Endothelial cell of umbilical vein (primary cell): ENCODE measurements around the gene SLC26A4. TPM values are rescaled to one million over a fixed set of nuclear protein-coding genes. Genes with fewer than 3 reads are reported as not detected.

ENCODE experiments used
- BruUV-seq: library from RNA; stranded (reverse); fragments of 400-500 nt; replicated peaks from 2 replicates; lab custom pipeline; 2021; lab: Mats Ljungman, UMichigan
- CTCF ChIA-PET: fragments of 300-600, 350-600 bp; sonication (Branson Sonifier 250); formaldehyde crosslinking; loops from one replicate; lab custom pipeline; 2021; ENCODE audit warnings: antibody characterized with exemption, inconsistent platforms; lab: Charles Lee
- POLR2A ChIA-PET: fragments of 300-600, 350-600 bp; sonication (Branson Sonifier 250); formaldehyde crosslinking; loops from one replicate; lab custom pipeline; 2021; ENCODE audit warnings: antibody characterized with exemption, inconsistent platforms; lab: Charles Lee
- DNase-seq: peaks from one replicate; pipeline ENCODE4 v3.0.0-alpha.2; 2011; ENCODE audit warnings: low read depth, low spot score
- FAIRE-seq: peaks from 2 replicates; lab custom pipeline; 2011; peaks lifted over from hg19 to GRCh38; lab: Jason Lieb, UNC
- H2AFZ ChIP-seq: 2 replicates; pipeline ENCODE4 v1.6.0; 2012; ENCODE audit warnings: low read depth, low read length, control low read depth, inconsistent platforms
- H3K27ac ChIP-seq: 2 replicates; pipeline ENCODE4 v1.5.1; 2011; ENCODE audit warnings: low read depth, mild to moderate bottlenecking, control low read depth, low read length, moderate library complexity; ENCODE audit not compliant: insufficient read depth
- H3K27me3 ChIP-seq, 2 experiments: 2 replicates each; pipeline versions ENCODE4 v1.6.0 to v1.6.1; 2011; ENCODE audit warnings: low read length in 2 of 2, mixed read lengths in 1 of 2; ENCODE audit not compliant: control insufficient read depth in 2 of 2, insufficient read depth in 2 of 2
- H3K36me3 ChIP-seq, 2 experiments: 2 replicates in 1 of 2; 3 replicates in 1 of 2; pipeline ENCODE4 v1.5.1; 2011; ENCODE audit warnings: low read length in 2 of 2, mild to moderate bottlenecking in 1 of 2, moderate library complexity in 1 of 2; ENCODE audit not compliant: control insufficient read depth in 2 of 2, insufficient read depth in 2 of 2; ENCODE audit errors: extremely low read depth in 1 of 2
- H3K4me1 ChIP-seq: 3 replicates; pipeline ENCODE4 v1.5.1; 2011; ENCODE audit warnings: mild to moderate bottlenecking, low read length; ENCODE audit not compliant: control insufficient read depth, insufficient read depth; ENCODE audit errors: extremely low read depth
- H3K4me2 ChIP-seq: 2 replicates; pipeline ENCODE4 v1.6.1; 2011; ENCODE audit warnings: low read length, control low read depth, mixed read lengths; ENCODE audit not compliant: insufficient read depth
- H3K4me3 ChIP-seq, 3 experiments: fragments of 200-600 bp in 1 of 3; sonication (generic), shearing (Covaris generic) in 1 of 3; replicated peaks in 1 of 3; 2 replicates each; pipeline ENCODE4 v1.5.1; 2011 to 2016; ENCODE audit warnings: control low read depth in 3 of 3, low read length in 3 of 3, mild to moderate bottlenecking in 2 of 3, inconsistent platforms in 1 of 3, low read depth in 1 of 3, moderate library complexity in 1 of 3; ENCODE audit not compliant: insufficient read depth in 1 of 3
- H3K79me2 ChIP-seq: 2 replicates; pipeline ENCODE4 v1.6.0; 2012; ENCODE audit warnings: low read length, inconsistent platforms; ENCODE audit not compliant: control insufficient read depth, insufficient read depth
- H3K9ac ChIP-seq: replicated peaks from 2 replicates; pipeline ENCODE3; 2011; ENCODE audit warnings: low read length, control low read depth; ENCODE audit not compliant: insufficient read depth; ENCODE audit errors: extremely low read depth
- H3K9me1 ChIP-seq: replicated peaks from 3 replicates; pipeline ENCODE4 v1.6.0; 2011; ENCODE audit warnings: mild to moderate bottlenecking, low read length; ENCODE audit not compliant: control insufficient read depth, insufficient read depth; ENCODE audit errors: extremely low read depth
- H3K9me3 ChIP-seq: replicated peaks from 2 replicates; pipeline ENCODE4 v1.5.1; 2012; ENCODE audit warnings: low read length, inconsistent platforms; ENCODE audit not compliant: control insufficient read depth, insufficient read depth
- H4K20me1 ChIP-seq: replicated peaks from 2 replicates; pipeline ENCODE3; 2011; ENCODE audit warnings: mild to moderate bottlenecking, low read length; ENCODE audit not compliant: control insufficient read depth, insufficient read depth; ENCODE audit errors: extremely low read depth
- EZH2 ChIP-seq: IDR thresholded peaks from 2 replicates; pipeline ENCODE4 v1.6.1; 2012; ENCODE audit warnings: borderline replicate concordance, low read depth, mild to moderate bottlenecking, moderate library complexity, low read length, inconsistent platforms; ENCODE audit not compliant: severe bottlenecking
- FOS ChIP-seq: IDR thresholded peaks from 2 replicates; pipeline ENCODE4 v1.6.1; 2011; ENCODE audit warnings: mild to moderate bottlenecking, low read length, moderate library complexity, borderline replicate concordance; ENCODE audit not compliant: insufficient read depth
- GATA2 ChIP-seq: IDR thresholded peaks from 2 replicates; pipeline ENCODE4 v1.7.0; 2011; ENCODE audit warnings: low read depth, mild to moderate bottlenecking, moderate library complexity, mixed read lengths, low read length; ENCODE audit not compliant: insufficient read length, insufficient read depth
- JUN ChIP-seq: IDR thresholded peaks from 2 replicates; pipeline ENCODE4 v1.6.1; 2011; ENCODE audit warnings: borderline replicate concordance, low read depth; ENCODE audit not compliant: insufficient read length, insufficient read depth
- MYC ChIP-seq: IDR thresholded peaks from one replicate; pipeline ENCODE4 v1.6.1; 2011; ENCODE audit warnings: mild to moderate bottlenecking, low read depth, low read length
- dilution Hi-C: fragments of 300-500 bp; cut with MboI; formaldehyde crosslinking; loops from one replicate; pipeline ENCODE4 v1.15.0; 2019; ENCODE audit warnings: low sequenced_read_pairs; ENCODE audit not compliant: extremely low pct_ligation_motif_present
- intact Hi-C: fragments of 100-400 bp; cut with micrococcal nuclease; formaldehyde crosslinking; loops from one replicate; pipeline ENCODE4 v1.10.0; 2022
- polyA plus RNA-seq, 4 experiments: library from polyadenylated mRNA; depleted of rRNA in 3 of 4; stranded (reverse) in 3 of 4; unstranded in 1 of 4; fragments of >200 nt; gene quantifications; 2 replicates each; pipeline versions ENCODE4 v1.2.1 to v1.2.3, GENCODE V29; 2011 to 2012; ENCODE audit warnings: missing spikeins in 1 of 4
- total RNA-seq: library from RNA; stranded (reverse); gene quantifications from 2 replicates; pipeline ENCODE4 v1.2.3, GENCODE V29; 2021
- TF ChIP-seq, protein P1 (sequence below), 2 donors: IDR thresholded peaks; 1 replicate in 1 of 2; 2 replicates in 1 of 2; pipeline ENCODE4 v1.5.1; 2011; ENCODE audit warnings: low read length in 2 of 2, mild to moderate bottlenecking in 2 of 2, moderate library complexity in 2 of 2, control low read depth in 1 of 2, inconsistent platforms in 1 of 2, low read depth in 1 of 2; ENCODE audit not compliant: insufficient read depth in 1 of 2; ENCODE audit errors: extremely low read depth in 1 of 2

SLC26A4 gene
- total and polyA plus RNA-seq, 2 donors (not counting 3 experiments of a cell fraction or from before 2014, with no cell fraction given) = 0.77 to 0.79 TPM

DNA sequence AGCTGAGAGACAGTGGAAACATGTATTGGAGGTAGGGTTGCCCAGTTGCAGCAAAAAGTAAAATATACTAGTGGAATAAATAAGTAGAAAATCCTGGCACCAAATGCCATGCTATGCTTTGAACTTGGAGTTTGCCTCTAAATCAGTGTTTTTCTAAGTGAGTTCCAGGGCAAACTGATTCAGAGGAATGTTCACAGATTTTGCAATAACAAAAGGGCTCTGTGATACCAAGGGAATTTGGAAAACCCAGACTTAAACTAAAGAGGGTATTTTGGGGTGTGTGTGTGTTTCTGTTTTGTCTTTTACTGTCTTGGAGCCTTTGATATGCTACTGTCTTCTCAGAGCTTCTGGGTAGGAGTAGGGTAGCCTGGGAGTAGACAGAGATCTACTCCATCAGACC is 39.9 kb downstream of the SLC26A4 start:
- POLR2A ChIA-PET = no interaction called here
- dilution Hi-C loops = no loop called here
- TF ChIP-seq, protein P1, sequence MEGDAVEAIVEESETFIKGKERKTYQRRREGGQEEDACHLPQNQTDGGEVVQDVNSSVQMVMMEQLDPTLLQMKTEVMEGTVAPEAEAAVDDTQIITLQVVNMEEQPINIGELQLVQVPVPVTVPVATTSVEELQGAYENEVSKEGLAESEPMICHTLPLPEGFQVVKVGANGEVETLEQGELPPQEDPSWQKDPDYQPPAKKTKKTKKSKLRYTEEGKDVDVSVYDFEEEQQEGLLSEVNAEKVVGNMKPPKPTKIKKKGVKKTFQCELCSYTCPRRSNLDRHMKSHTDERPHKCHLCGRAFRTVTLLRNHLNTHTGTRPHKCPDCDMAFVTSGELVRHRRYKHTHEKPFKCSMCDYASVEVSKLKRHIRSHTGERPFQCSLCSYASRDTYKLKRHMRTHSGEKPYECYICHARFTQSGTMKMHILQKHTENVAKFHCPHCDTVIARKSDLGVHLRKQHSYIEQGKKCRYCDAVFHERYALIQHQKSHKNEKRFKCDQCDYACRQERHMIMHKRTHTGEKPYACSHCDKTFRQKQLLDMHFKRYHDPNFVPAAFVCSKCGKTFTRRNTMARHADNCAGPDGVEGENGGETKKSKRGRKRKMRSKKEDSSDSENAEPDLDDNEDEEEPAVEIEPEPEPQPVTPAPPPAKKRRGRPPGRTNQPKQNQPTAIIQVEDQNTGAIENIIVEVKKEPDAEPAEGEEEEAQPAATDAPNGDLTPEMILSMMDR (IDR thresholded peaks at IDR 0.05; ENCODE audit: extremely low read depth in 1 of 2, insufficient read depth in 1 of 2, low read depth in 1 of 2, low read length in 2 of 2) = no peak
- TF ChIP-seq JUN (no peak), MYC (no peak), FOS (no peak), EZH2 (no peak), GATA2 (no peak)

More for the DNA sequence above, 39.9 kb downstream of the SLC26A4 start:
- Histone ChIP-seq H3K4me2 (no peak overlapping the region), H2AFZ (no peak overlapping the region), H3K9ac (no peak overlapping the region), H3K4me3 (no peak overlapping the region), H3K27me3 (no peaks in the 10 kb centered on the region), H4K20me1 (no peaks in the 10 kb centered on the region), H3K79me2 (no peaks in the 10 kb centered on the region), H3K36me3 (no peaks in the 10 kb centered on the region), H3K9me1 (no peaks in the 10 kb centered on the region), H3K9me3 (no peaks in the 10 kb centered on the region), H3K4me1 (no peaks in the 10 kb centered on the region), H3K27ac (no peak overlapping the region)
- no TSS peak for BruUV-seq
- intact Hi-C loops = no loop called here
- FAIRE-seq (no peak), DNase-seq (no peak)
- CTCF ChIA-PET = interaction anchor here (1.0 to 2.0 kb wide), 5 partner anchors 10 to 174 kb away, joined by 3 to 6 read pairs (median 4); no protein-coding TSS in a partner anchor
